ENCODE measurements around the gene PFKL. TPM values are rescaled to one million over a fixed set of nuclear protein-coding genes. Genes with fewer than 3 reads are reported as not detected.

PFKL gene
- total RNA-seq, 2 donors from 2014 or later: 132 to 176 TPM

DNA sequence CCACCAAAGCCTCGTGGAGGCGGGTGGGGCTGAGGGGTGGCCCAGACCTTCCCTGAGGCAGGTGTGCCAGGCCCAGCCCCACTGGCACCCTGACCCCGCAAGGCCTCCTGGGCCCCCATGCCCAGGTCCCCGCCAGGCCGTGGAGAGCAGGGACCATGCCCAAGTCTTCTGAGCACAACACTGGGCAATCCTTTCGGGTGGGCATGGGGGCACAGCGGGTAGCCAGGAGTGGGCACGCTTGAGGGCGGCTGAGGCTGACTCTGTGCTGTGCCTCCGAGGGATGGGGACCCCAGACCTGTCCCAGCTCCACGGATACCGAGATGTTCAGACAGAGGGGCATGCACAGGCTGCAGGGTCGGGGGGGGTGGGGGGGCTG lies 26.4 kb downstream of the PFKL start:
- Mint-ChIP-seq H3K4me1 (peaks cover 5% of the 10 kb centered on the region), H3K27ac (no peak overlapping the region), H3K27me3 (no peaks in the 10 kb centered on the region), H3K36me3 (ENCODE audit: low read depth) (no peaks in the 10 kb centered on the region), H3K4me3 (no peak overlapping the region)
- DNase-seq (no peak), ATAC-seq (no peak)
- H3K9me3 ChIP-seq (ENCODE audit: control insufficient read depth, low read length, poor library complexity, severe bottlenecking): no peaks in the 10 kb centered on the region

GRCh38 chr21:44326716-44327602 lies 27.1 kb downstream of the PFKL start:
- no peaks in the 10 kb centered on the region for H3K9me3 ChIP-seq (ENCODE audit: control insufficient read depth, low read length, poor library complexity, severe bottlenecking)
- peak; percentile 24 for ATAC-seq

GRCh38 chr21:44327603-44327974 lies 27.7 kb downstream of the PFKL start:
- peak; percentile 8 for ATAC-seq
- H3K9me3 ChIP-seq (ENCODE audit: control insufficient read depth, low read length, poor library complexity, severe bottlenecking): no peaks in the 10 kb centered on the region
- H3K4me1 Mint-ChIP-seq: peaks cover 5% of the 10 kb centered on the region
- H3K4me3 Mint-ChIP-seq: no peak overlapping the region
- H3K27me3 Mint-ChIP-seq: no peaks in the 10 kb centered on the region
- peak overlapping the region; percentile 32 for H3K27ac Mint-ChIP-seq
- H3K36me3 Mint-ChIP-seq (ENCODE audit: low read depth): no peaks in the 10 kb centered on the region
- no peak for DNase-seq

More at GRCh38 chr21:44326716-44327602, 27.1 kb downstream of the PFKL start:
- Mint-ChIP-seq H3K27ac (peak overlapping the region; percentile 32), H3K27me3 (no peaks in the 10 kb centered on the region), H3K4me3 (no peak overlapping the region), H3K4me1 (peaks cover 5% of the 10 kb centered on the region), H3K36me3 (ENCODE audit: low read depth) (no peaks in the 10 kb centered on the region)
- DNase-seq: no peak

GRCh38 chr21:44328242-44328895 lies 28.5 kb downstream of the PFKL start:
- H3K27me3 Mint-ChIP-seq: no peaks in the 10 kb centered on the region
- no peak for DNase-seq
- no peak overlapping the region for H3K4me3 Mint-ChIP-seq
- peaks cover 5% of the 10 kb centered on the region for H3K4me1 Mint-ChIP-seq
- no peaks in the 10 kb centered on the region for H3K9me3 ChIP-seq (ENCODE audit: control insufficient read depth, low read length, poor library complexity, severe bottlenecking)
- ATAC-seq: no peak
- H3K36me3 Mint-ChIP-seq (ENCODE audit: low read depth): no peaks in the 10 kb centered on the region
- H3K27ac Mint-ChIP-seq: no peak overlapping the region

DNA sequence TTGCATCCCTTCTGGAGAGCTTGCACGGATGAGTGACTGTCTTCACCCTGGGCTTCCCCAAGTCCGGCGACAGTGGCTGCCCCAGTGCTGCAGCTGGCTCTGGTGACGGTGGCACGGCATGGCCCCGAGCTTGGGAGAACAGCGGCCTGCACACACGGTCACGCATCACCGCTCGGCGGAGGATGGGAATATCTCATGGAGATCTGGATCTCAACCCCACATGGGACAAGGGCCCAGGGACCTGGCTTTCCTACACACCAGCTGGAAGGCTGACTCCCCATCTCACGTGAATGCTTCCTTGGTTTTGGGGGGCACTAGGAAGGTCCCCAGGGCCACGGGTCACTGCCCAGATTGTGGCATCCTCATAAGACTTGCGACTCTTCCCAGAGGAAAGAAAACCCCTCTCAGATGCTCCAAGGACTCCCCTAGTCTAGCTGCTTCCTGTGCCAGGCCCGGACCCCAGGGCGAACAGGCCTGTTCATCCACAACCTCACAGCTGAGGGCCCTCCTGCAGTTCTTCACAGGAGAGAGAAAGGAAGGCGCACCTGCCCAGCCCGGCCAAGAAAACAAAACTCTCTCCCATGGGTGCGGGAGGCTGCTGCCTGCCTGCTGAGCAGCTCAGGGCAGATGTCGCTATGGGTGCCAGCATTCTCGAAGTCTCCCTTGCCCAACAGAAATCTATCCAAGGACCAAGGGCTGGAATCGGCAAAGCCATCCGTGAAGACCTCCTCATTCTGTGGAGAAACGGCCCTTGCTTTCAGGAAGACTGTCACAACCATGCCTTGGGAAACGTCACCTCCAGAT lies 29.4 kb downstream of the PFKL start:
- Mint-ChIP-seq H3K4me1 (peaks cover 5% of the 10 kb centered on the region), H3K27ac (no peak overlapping the region), H3K4me3 (no peak overlapping the region), H3K27me3 (no peaks in the 10 kb centered on the region), H3K36me3 (ENCODE audit: low read depth) (no peaks in the 10 kb centered on the region)
- DNase-seq: no peak
- ATAC-seq: no peak
- no peaks in the 10 kb centered on the region for H3K9me3 ChIP-seq (ENCODE audit: control insufficient read depth, low read length, poor library complexity, severe bottlenecking)

DNA sequence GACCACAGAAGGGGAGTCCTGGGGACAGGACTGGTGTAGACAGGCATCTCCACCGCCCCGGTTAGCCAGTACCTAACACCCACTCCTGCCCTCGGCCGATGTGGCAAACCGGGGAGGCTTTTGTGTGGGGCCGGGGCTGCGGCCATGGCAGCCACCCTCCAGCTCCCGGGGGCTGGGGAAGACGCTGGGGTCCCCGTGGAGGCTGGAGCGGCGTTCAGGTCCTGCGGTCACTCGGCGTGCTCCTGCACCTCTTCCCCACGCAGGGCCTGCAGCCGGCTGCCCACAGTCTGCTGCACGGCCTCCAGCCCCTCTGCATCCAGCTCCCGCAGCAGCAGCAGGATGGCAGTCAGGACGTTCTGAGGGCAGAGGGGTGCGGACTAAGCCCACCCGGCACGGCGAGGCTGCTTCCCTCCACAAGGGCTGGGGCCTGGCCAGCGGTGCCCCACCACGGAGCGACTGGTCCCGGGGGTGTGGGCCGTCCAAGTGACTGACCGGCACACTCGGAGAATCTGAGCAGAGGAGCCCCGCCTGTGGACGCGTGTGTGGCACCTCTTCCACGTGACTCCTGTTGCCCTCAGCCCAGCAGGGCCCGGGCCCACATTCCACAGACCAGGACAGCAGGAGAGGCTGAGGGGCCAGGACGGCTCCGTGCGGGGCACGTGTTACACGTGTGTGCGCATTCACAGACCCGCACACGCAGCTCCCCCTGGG lies 30.3 kb downstream of the PFKL start:
- no peaks in the 10 kb centered on the region for H3K9me3 ChIP-seq (ENCODE audit: control insufficient read depth, low read length, poor library complexity, severe bottlenecking)
- Mint-ChIP-seq H3K4me1 (peaks cover 5% of the 10 kb centered on the region), H3K27ac (no peak overlapping the region), H3K36me3 (ENCODE audit: low read depth) (no peaks in the 10 kb centered on the region), H3K27me3 (no peaks in the 10 kb centered on the region), H3K4me3 (no peak overlapping the region)
- ATAC-seq (no peak), DNase-seq (no peak)

- Mint-ChIP-seq H3K4me1 (peaks cover 5% of the 10 kb centered on the region), H3K27ac (no peak overlapping the region), H3K4me3 (no peak overlapping the region), H3K27me3 (no peaks in the 10 kb centered on the region), H3K36me3 (ENCODE audit: low read depth) (no peaks in the 10 kb centered on the region)
- H3K9me3 ChIP-seq (ENCODE audit: control insufficient read depth, low read length, poor library complexity, severe bottlenecking): no peaks in the 10 kb centered on the region
- no peak for ATAC-seq
- DNase-seq: no peak
Observed at GRCh38 chr21:44330698-44331097, 30.8 kb downstream of the PFKL start.

DNA sequence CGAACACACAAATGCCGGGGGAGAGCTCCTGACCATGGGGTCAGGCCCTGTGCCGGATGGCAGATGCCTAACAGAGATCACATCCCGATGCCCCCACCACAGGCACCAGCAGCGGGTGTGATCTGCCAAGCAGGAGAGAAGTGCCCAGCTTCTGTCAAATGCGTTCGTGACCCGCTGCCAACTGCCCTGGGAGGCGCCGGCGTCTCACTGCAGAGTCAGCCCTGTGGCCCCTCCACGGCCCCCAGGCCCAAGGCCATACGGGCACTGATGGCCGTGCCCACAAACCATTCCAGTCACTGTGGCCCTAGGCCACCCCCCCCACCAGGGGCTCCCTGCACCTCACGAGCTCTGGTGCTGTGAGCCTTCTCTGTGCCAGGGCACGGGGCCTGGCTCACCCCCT lies 31.4 kb downstream of the PFKL start:
- ATAC-seq (no peak), DNase-seq (no peak)
- H3K27ac Mint-ChIP-seq: no peak overlapping the region
- no peaks in the 10 kb centered on the region for H3K27me3 Mint-ChIP-seq
- no peaks in the 10 kb centered on the region for H3K9me3 ChIP-seq (ENCODE audit: control insufficient read depth, low read length, poor library complexity, severe bottlenecking)
- peaks cover 5% of the 10 kb centered on the region for H3K4me1 Mint-ChIP-seq
- no peaks in the 10 kb centered on the region for H3K36me3 Mint-ChIP-seq (ENCODE audit: low read depth)
- H3K4me3 Mint-ChIP-seq: no peak overlapping the region

DNA sequence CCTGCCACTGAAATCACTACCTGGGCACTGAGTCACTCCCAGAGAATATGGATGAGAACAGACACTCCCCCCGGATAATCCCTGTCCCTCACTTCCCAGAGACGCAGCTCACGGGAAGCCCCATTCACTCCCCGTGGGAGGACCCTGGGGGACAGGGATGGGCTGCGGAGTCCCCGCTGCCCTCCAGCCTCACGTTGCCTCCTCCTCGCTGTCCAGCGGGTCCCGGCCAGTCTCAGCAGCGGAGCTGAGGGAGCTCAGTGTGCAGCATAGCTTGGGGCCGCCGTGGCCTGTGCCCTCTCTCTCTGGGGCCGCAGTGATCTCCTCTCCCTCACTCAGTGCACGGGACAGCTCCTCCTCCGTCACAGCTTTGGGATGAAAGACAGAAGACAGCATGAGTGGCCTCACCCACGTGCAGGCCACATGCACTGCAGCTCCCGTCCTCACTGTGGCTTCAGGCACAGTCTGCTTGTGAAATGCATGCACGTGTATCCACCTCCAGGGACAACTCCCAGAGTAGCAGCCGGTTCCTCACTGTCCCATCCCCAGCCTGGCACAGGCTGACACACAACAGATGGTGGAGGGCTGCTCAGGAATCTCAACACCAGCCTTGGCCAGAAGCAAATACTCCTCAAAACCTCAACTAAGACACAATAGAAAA lies 31.9 kb downstream of the PFKL start:
- H3K27ac Mint-ChIP-seq: no peak overlapping the region

DNA sequence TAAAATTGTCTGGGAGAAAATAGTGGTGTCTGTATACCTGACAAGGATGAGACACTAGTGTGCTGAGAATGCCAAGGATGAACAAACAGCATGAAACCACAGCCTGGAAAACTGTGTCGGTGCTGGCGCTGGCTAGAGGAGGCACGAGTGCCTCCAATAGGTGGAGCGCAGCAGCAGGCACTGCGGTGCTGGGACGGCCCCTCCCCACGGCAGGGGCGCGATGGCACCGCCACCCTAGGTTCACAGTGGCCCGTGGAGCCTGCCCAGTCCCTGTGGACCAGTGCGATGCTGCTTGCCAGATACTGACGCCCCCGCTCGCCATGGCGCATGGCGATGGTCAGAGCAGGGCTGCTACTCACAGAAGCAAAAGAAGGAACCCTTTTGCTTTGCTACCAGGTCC lies 32.5 kb downstream of the PFKL start:
- H3K4me1 Mint-ChIP-seq: peaks cover 5% of the 10 kb centered on the region
- no peak overlapping the region for H3K27ac Mint-ChIP-seq
- no peaks in the 10 kb centered on the region for H3K9me3 ChIP-seq (ENCODE audit: control insufficient read depth, low read length, poor library complexity, severe bottlenecking)
- no peaks in the 10 kb centered on the region for H3K36me3 Mint-ChIP-seq (ENCODE audit: low read depth)
- DNase-seq (no peak), ATAC-seq (no peak)
- no peak overlapping the region for H3K4me3 Mint-ChIP-seq
- H3K27me3 Mint-ChIP-seq: no peaks in the 10 kb centered on the region

More for the DNA sequence above, 31.9 kb downstream of the PFKL start:
- Mint-ChIP-seq H3K4me3 (no peak overlapping the region), H3K4me1 (peaks cover 5% of the 10 kb centered on the region), H3K27me3 (no peaks in the 10 kb centered on the region), H3K36me3 (ENCODE audit: low read depth) (no peaks in the 10 kb centered on the region)
- no peak for DNase-seq
- ATAC-seq: no peak
- no peaks in the 10 kb centered on the region for H3K9me3 ChIP-seq (ENCODE audit: control insufficient read depth, low read length, poor library complexity, severe bottlenecking)

DNA sequence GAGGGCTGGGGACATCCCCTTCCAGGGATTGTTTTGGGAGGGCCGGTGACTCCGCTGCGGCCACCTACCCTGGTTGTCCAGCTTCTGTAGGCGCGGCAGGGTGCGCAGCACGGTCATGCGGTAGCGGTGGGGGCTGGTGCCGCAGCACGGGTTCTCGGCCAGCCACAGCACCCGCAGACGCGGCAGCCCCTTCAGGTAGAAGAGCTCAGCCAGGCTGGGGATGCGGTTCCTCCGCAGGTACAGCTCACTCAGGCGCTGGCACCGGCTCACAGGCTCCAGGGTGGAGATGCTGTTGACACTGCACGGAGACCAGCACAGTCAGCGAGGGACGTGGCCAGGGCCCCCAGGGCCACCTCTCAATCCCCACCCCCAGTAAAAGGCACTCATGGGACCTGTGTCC lies 33.1 kb downstream of the PFKL start:
- H3K4me1 Mint-ChIP-seq: peaks cover 5% of the 10 kb centered on the region
- no peak overlapping the region for H3K27ac Mint-ChIP-seq
- H3K27me3 Mint-ChIP-seq: no peaks in the 10 kb centered on the region
- H3K36me3 Mint-ChIP-seq (ENCODE audit: low read depth): no peaks in the 10 kb centered on the region
- H3K9me3 ChIP-seq (ENCODE audit: control insufficient read depth, low read length, poor library complexity, severe bottlenecking): no peaks in the 10 kb centered on the region
- ATAC-seq (no peak), DNase-seq (no peak)
- H3K4me3 Mint-ChIP-seq: no peak overlapping the region

GRCh38 chr21:44333509-44334328 lies 33.9 kb downstream of the PFKL start:
- no peaks in the 10 kb centered on the region for H3K27me3 Mint-ChIP-seq
- no peak for DNase-seq
- no peak overlapping the region for H3K27ac Mint-ChIP-seq
- no peak overlapping the region for H3K4me3 Mint-ChIP-seq
- H3K36me3 Mint-ChIP-seq (ENCODE audit: low read depth): no peaks in the 10 kb centered on the region
- H3K9me3 ChIP-seq (ENCODE audit: control insufficient read depth, low read length, poor library complexity, severe bottlenecking): no peaks in the 10 kb centered on the region
- H3K4me1 Mint-ChIP-seq: peaks cover 2% of the 10 kb centered on the region
- no peak for ATAC-seq
